ENCODE results near the gene FUT4. TPM values are rescaled to one million over a fixed set of nuclear protein-coding genes. Genes with fewer than 3 reads are reported as not detected.

The FUT4 gene
- total and polyA plus RNA-seq, 2 experiments from 2014 or later: 2.0 to 7.9 TPM

- H3K9ac ChIP-seq: peak overlapping the region; percentile 27
- peak; percentile 76 for DNase-seq
- H3K36me3 ChIP-seq (ENCODE audit: low read depth): no peaks in the 10 kb centered on the region
- no peaks in the 10 kb centered on the region for H4K20me1 ChIP-seq (ENCODE audit: insufficient read depth)
- peaks cover 36% of the 10 kb centered on the region for H3F3A ChIP-seq (ENCODE audit: insufficient read depth)
- peaks cover 37% of the 10 kb centered on the region for H3K4me1 ChIP-seq (ENCODE audit: insufficient read depth)
- in situ Hi-C loops (cut with MboI): no loop called here
- no peaks in the 10 kb centered on the region for H3K9me3 ChIP-seq (ENCODE audit: low read depth)
- peak overlapping the region; percentile 77 for H3K27ac ChIP-seq
- H3K27me3 ChIP-seq (replicated peaks; ENCODE audit: insufficient read depth): no peaks in the 10 kb centered on the region
- H3K4me3 ChIP-seq: peak overlapping the region; percentile 22; the same call in 1 of the 2 replicates
- H3K9me2 ChIP-seq (ENCODE audit: insufficient read depth): no peaks in the 10 kb centered on the region
- TF ChIP-seq EZH2phosphoT487 (IDR thresholded peaks at IDR 0.05; ENCODE audit: insufficient read depth, low read depth): no peak
- no peak for TF ChIP-seq EZH2 (IDR thresholded peaks at IDR 0.05; ENCODE audit: insufficient read depth, poor library complexity, severe bottlenecking)
- H3K79me2 ChIP-seq (ENCODE audit: insufficient read depth): peaks cover 30% of the 10 kb centered on the region
- no peak overlapping the region for H2AFZ ChIP-seq
- peak overlapping the region; percentile 76 for H3K4me2 ChIP-seq (ENCODE audit: unreplicated experiment)
These were observed 13.7 kb downstream of the FUT4 start for GRCh38 chr11:94557421-94557820.

DNA sequence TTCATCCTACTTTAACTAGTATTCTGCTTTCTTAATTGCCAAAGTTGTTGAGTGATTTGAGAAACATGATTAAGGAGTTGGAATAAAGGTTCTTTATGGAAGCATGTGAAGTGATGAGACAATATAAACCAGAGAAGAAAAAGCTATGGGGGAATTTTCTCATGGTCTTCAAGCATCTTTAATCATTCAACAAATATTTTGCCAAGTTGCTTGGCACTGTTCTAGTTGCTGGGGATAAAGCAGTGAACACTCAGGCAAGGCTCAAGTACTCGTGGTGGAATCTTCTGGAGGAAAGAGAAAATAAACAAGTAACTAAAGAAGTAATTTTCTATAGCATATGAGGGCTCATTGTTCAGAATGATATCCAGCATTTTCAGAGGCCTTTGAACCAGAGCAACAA lies 14.3 kb downstream of the FUT4 start:
- Histone ChIP-seq H4K20me1 (ENCODE audit: insufficient read depth) (no peaks in the 10 kb centered on the region), H3K27ac (peak overlapping the region; percentile 77), H3K9ac (peak overlapping the region; percentile 27), H3K27me3 (replicated peaks; ENCODE audit: insufficient read depth) (no peaks in the 10 kb centered on the region), H3K4me2 (ENCODE audit: unreplicated experiment) (peak overlapping the region; percentile 76), H3K9me3 (ENCODE audit: low read depth) (no peaks in the 10 kb centered on the region), H3K4me1 (ENCODE audit: insufficient read depth) (peaks cover 41% of the 10 kb centered on the region), H3F3A (ENCODE audit: insufficient read depth) (peaks cover 42% of the 10 kb centered on the region), H2AFZ (no peak overlapping the region), H3K9me2 (ENCODE audit: insufficient read depth) (no peaks in the 10 kb centered on the region), H3K36me3 (ENCODE audit: low read depth) (no peaks in the 10 kb centered on the region), H3K4me3 (peak overlapping the region; percentile 22; the same call in 1 of the 2 replicates), H3K79me2 (ENCODE audit: insufficient read depth) (peaks cover 26% of the 10 kb centered on the region)
- in situ Hi-C loops (cut with MboI): no loop called here
- DNase-seq: peak; percentile 63
- WGBS, 2 experiments (ENCODE audit: low coverage in 1 of 2, low lambda C conversion rate in 2 of 2, missing lambda C conversion rate in 2 of 2): 7 to 16% methylated on average over 1 of the region's 1 CpG
- TF ChIP-seq EZH2phosphoT487 (IDR thresholded peaks at IDR 0.05; ENCODE audit: insufficient read depth, low read depth) (no peak), EZH2 (IDR thresholded peaks at IDR 0.05; ENCODE audit: insufficient read depth, poor library complexity, severe bottlenecking) (no peak)

- H4K20me1 ChIP-seq (ENCODE audit: insufficient read depth): no peaks in the 10 kb centered on the region
- no peaks in the 10 kb centered on the region for H3K27me3 ChIP-seq (replicated peaks; ENCODE audit: insufficient read depth)
- peaks cover 46% of the 10 kb centered on the region for H3K4me1 ChIP-seq (ENCODE audit: insufficient read depth)
- TF ChIP-seq EZH2 (IDR thresholded peaks at IDR 0.05; ENCODE audit: insufficient read depth, poor library complexity, severe bottlenecking) (no peak), EZH2phosphoT487 (IDR thresholded peaks at IDR 0.05; ENCODE audit: insufficient read depth, low read depth) (no peak)
- H3K27ac ChIP-seq: peak overlapping the region; percentile 77
- H3K36me3 ChIP-seq (ENCODE audit: low read depth): no peaks in the 10 kb centered on the region
- peaks cover 46% of the 10 kb centered on the region for H3F3A ChIP-seq (ENCODE audit: insufficient read depth)
- H2AFZ ChIP-seq: no peak overlapping the region
- peak overlapping the region; percentile 27; the same call in 1 of the 2 replicates for H3K9ac ChIP-seq
- no peaks in the 10 kb centered on the region for H3K9me2 ChIP-seq (ENCODE audit: insufficient read depth)
- in situ Hi-C loops (cut with MboI): no loop called here
- H3K9me3 ChIP-seq (ENCODE audit: low read depth): no peaks in the 10 kb centered on the region
- 100% methylated on average over 1 of the region's 1 CpG for WGBS, 2 experiments (ENCODE audit: low coverage in 1 of 2, low lambda C conversion rate in 2 of 2, missing lambda C conversion rate in 2 of 2)
- peaks cover 22% of the 10 kb centered on the region for H3K79me2 ChIP-seq (ENCODE audit: insufficient read depth)
- DNase-seq: no peak
- H3K4me3 ChIP-seq: no peak overlapping the region
- H3K4me2 ChIP-seq (ENCODE audit: unreplicated experiment): peak overlapping the region; percentile 76
These were observed 14.7 kb downstream of the FUT4 start for GRCh38 chr11:94558468-94558867.

DNA sequence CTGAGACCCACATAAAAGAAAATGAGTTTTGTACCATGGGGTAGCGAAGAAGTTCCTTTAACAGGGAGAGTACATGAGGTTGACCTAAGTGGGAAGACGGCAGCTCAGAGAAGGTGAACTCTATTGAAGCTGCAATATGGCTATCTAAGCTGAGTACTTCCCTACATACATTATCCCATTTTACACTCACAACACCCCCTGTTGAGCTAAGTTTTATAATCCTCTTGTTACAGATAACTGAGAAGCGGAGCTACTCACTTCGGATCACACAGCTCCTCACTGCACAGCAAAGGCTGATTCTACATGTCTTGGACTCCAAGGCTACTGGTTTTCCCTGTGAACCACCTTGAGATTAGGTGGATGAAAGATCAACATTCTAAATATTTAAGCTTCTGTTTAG lies 15.2 kb downstream of the FUT4 start:
- no peaks in the 10 kb centered on the region for H3K9me2 ChIP-seq (ENCODE audit: insufficient read depth)
- 96 to 97% methylated on average over 4 of the region's 4 CpGs for WGBS, 2 experiments (ENCODE audit: low coverage in 1 of 2, low lambda C conversion rate in 2 of 2, missing lambda C conversion rate in 2 of 2)
- H3K4me2 ChIP-seq (ENCODE audit: unreplicated experiment): peak overlapping the region; percentile 76
- H3K27ac ChIP-seq: no peak overlapping the region
- H3F3A ChIP-seq (ENCODE audit: insufficient read depth): peaks cover 50% of the 10 kb centered on the region
- H3K27me3 ChIP-seq (replicated peaks; ENCODE audit: insufficient read depth): no peaks in the 10 kb centered on the region
- H4K20me1 ChIP-seq (ENCODE audit: insufficient read depth): no peaks in the 10 kb centered on the region
- DNase-seq: no peak
- no peaks in the 10 kb centered on the region for H3K9me3 ChIP-seq (ENCODE audit: low read depth)
- H3K36me3 ChIP-seq (ENCODE audit: low read depth): no peaks in the 10 kb centered on the region
- no peak for TF ChIP-seq EZH2phosphoT487 (IDR thresholded peaks at IDR 0.05; ENCODE audit: insufficient read depth, low read depth)
- TF ChIP-seq EZH2 (IDR thresholded peaks at IDR 0.05; ENCODE audit: insufficient read depth, poor library complexity, severe bottlenecking): no peak
- in situ Hi-C loops (cut with MboI): no loop called here
- no peak overlapping the region for H3K9ac ChIP-seq
- no peak overlapping the region for H2AFZ ChIP-seq
- no peak overlapping the region for H3K4me3 ChIP-seq
- peaks cover 21% of the 10 kb centered on the region for H3K79me2 ChIP-seq (ENCODE audit: insufficient read depth)
- H3K4me1 ChIP-seq (ENCODE audit: insufficient read depth): peaks cover 51% of the 10 kb centered on the region

- Histone ChIP-seq H3F3A (ENCODE audit: insufficient read depth) (peaks cover 52% of the 10 kb centered on the region), H3K4me1 (ENCODE audit: insufficient read depth) (peaks cover 51% of the 10 kb centered on the region), H3K27me3 (replicated peaks; ENCODE audit: insufficient read depth) (no peaks in the 10 kb centered on the region), H3K9ac (no peak overlapping the region), H3K9me3 (ENCODE audit: low read depth) (no peaks in the 10 kb centered on the region), H3K79me2 (ENCODE audit: insufficient read depth) (peaks cover 17% of the 10 kb centered on the region), H3K4me2 (ENCODE audit: unreplicated experiment) (no peak overlapping the region), H3K36me3 (ENCODE audit: low read depth) (no peaks in the 10 kb centered on the region), H3K4me3 (no peak overlapping the region), H4K20me1 (ENCODE audit: insufficient read depth) (no peaks in the 10 kb centered on the region), H3K27ac (no peak overlapping the region), H3K9me2 (ENCODE audit: insufficient read depth) (no peaks in the 10 kb centered on the region), H2AFZ (no peak overlapping the region)
- no peak for TF ChIP-seq EZH2phosphoT487 (IDR thresholded peaks at IDR 0.05; ENCODE audit: insufficient read depth, low read depth)
- WGBS, 2 experiments (ENCODE audit: low coverage in 1 of 2, low lambda C conversion rate in 2 of 2, missing lambda C conversion rate in 2 of 2): 67 to 74% methylated on average over 2 of the region's 2 CpGs
- in situ Hi-C loops (cut with MboI): no loop called here
- DNase-seq: no peak
These were observed 15.6 kb downstream of the FUT4 start for GRCh38 chr11:94559361-94559760.
